Right forelimb (tissue), 1 donor: ENCODE results near the gene TSC22D3.
A peak's percentile ranks its signal among the peaks of the same experiment; 100 is the strongest.
"Not testable (repeated sequence)": the region's sequence is repeated elsewhere in the genome, so short reads cannot be mapped to it uniquely, and the experiment has no call there.

Experiments used
- DNase-seq: peaks from one replicate; pipeline ENCODE4 v3.0.0-alpha.2; 2018

Gene TSC22D3

DNA sequence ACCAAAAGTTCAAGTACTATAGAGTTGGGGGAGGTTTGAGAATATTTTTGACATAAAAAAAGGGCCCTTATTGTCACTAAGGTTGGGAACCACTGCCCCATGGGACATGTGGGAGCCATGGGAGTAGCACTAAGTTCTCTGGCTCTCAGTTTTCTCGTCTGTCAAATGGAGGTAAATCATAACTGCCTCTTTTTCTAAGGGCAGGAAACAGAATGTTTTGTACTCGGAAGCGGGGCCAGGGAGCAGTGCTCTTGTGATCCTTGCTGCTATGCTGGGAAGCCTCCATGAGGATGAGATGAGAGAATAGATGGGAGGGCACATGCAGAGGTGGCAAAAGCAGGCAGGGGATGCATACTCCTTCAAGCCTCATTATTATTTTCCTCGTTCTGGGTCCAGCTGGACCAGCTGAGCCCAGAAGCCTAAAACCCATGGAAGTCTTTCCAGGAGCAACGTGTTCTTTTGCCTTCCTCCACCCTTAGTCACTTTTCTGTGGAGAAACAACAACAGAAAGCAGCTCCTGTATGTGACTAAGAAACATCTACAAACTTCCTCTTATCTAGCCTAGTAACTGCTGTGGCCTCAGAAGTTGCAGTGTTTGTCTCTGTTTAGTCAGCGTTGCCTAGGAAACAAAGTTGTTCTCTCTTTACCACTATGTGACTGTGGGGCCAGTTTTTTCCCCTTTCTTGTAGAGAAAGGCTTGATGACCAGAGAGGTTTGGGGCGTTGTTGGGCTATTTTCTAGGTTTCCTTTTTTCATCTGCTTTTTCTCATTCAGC, 64.8 kb downstream of the TSC22D3 start:
- DNase-seq, result no peak

DNA sequence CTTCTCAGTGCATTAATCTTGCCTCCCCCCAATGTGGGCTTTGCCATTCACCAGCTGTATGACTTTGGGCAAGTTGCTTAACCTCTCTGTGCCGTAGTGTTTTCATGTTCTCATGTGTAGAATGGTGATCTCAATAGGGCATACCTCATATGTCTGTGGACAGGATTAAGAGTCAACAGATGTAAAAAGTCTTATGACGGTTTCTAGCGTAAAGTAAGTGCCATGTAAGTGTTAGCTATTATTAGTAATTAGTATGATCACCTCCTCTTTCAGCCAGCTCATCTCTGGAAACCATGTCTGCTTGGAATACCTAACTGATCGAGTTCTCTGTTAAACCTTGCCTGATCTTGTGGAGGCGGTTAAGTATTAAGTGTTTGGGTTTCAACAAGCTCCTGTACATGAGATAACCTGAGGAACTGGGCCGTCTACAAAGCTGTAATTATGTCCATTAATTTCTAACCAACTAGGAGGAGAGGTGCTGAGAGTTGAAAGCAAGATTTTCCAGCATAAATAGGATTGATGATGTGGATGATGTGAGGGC, 66.3 kb downstream of the TSC22D3 start:
- no peak for DNase-seq

GRCh38 chrX:107708762-107709161, 66.8 kb downstream of the TSC22D3 start:
- DNase-seq, result no peak

GRCh38 chrX:107707866-107708265, 67.7 kb downstream of the TSC22D3 start:
- DNase-seq, result no peak

- no peak for DNase-seq
Measured at GRCh38 chrX:107706309-107706708, 69.3 kb downstream of the TSC22D3 start.

DNA sequence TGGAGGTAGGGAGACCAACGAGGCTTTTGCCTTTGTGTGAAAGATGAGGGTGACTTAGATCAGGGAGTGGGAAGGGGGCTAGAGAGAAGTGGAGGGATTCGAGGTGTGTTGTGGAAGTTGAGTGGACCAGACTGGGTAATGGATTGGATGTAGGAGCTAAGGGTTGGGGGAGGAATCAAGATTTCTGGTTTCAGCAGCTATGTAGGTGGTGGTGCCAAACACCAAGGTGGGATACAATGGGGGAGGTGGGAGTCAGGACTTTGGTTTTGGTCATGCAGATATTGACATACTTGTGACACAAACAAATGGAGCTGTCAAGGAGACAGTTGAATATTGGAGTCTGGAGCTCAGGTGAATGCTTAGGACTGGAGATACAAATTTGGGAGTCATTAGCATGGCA, 71.0 kb downstream of the TSC22D3 start:
- no peak for DNase-seq

- DNase-seq, result no peak
Measured at GRCh38 chrX:107704181-107704580, 71.4 kb downstream of the TSC22D3 start.

DNA sequence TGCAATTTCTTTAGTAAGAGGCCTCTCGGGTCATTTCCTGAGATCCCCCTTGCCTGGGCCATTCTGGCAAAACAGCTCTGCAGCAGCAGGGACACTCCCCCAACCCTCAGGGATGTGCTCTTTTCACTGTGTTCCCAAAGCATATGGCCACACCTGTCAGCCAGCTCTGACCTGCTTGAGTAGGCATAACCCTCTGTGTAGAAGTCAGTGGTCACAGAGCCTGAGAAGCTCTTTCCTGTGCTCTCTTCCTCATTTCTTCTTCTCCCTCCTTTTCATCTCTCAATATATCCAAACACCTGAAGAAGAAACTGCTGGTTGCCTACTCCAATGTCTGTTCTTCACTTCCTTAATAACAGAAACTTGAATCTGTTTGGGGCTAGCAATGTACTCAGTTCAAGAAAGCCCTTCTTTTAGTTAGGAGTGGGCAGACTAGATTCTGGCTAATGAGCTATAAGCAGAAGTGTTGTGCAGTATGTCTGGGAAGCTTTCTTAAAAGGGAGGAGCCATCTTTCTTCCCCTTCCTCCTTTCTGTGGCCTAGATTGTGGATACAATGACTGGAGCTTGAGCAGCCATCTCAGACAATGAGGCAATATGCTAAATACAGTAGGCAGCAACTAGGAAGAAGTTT, 74.0 kb downstream of the TSC22D3 start:
- DNase-seq, result no peak

GRCh38 chrX:107700790-107701189, 74.8 kb downstream of the TSC22D3 start:
- no peak for DNase-seq

DNA sequence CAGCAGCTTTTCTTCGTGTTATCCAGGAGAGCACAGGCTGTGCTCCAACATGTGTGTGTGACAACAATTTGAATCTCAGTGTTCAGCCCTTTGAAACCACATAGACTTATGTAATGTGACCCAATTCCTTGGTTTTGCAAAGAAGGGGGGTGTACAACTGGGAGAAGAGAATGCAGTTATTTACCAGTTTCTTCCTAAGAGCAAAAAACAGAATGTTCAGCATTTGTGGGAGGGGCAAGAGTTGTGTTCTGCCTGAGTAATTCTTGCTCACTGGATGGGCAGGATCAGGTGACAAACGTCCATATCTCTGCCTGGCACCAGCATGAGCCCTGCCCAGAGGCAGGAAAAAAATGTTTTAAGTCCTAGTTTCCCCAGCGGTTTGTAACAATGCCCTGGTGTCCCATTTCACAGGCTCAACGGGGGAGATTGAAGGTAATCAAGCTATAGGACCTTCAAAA, 75.2 kb downstream of the TSC22D3 start:
- DNase-seq, result no peak

- no peak for DNase-seq
Measured at GRCh38 chrX:107699616-107700015, 76.0 kb downstream of the TSC22D3 start.

- no peak for DNase-seq
Measured at GRCh38 chrX:107691024-107691448, 84.6 kb downstream of the TSC22D3 start.

- DNase-seq, result no peak
Measured at GRCh38 chrX:107687445-107687844, 88.1 kb downstream of the TSC22D3 start.

GRCh38 chrX:107686792-107687191, 88.8 kb downstream of the TSC22D3 start:
- DNase-seq, result no peak

GRCh38 chrX:107686026-107686425, 89.6 kb downstream of the TSC22D3 start:
- no peak for DNase-seq

- DNase-seq, result not testable (repeated sequence)
Measured at GRCh38 chrX:107685586-107685985, 90.0 kb downstream of the TSC22D3 start.

DNA sequence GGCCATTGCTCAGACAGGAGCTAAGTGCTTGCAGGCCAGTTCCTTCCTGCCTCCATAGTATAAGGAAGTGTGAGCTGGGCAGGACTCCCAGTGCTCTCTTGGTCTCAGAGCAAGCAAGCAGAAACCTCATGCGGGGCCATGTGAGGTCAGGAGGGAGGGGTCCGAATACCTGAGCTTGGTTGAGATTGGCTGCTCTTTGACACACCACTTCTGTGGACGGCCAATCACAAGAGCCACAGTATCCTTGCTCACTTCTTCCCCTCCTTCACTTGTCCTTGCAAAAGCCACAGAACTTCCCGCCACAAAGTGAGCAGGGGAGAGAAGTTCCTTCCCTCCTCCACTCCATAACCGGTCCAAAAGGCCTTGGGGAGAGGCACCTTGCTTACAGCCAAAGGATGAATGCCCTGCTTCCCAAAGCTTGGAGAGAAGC, 90.6 kb downstream of the TSC22D3 start:
- peak; percentile 54 for DNase-seq

DNA sequence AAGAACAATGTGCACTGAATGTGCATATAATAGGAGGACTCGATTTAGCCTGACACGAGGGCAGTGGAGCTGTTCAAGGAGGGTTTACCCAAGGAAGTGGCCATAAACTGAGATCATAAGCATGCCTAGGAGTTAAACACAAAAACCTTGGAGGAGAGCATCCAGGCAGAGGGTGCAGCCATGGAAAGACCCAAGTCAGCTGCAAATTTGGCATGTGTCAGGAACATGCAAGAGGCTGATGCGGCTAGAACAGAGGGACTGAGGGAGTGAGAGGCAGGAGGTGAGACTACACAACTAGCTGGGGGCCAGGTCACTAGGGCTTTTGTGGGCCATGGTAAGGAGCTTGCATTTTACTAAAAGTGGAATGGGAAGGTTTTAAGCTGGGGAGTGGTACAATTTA, 91.7 kb downstream of the TSC22D3 start:
- no peak for DNase-seq

DNA sequence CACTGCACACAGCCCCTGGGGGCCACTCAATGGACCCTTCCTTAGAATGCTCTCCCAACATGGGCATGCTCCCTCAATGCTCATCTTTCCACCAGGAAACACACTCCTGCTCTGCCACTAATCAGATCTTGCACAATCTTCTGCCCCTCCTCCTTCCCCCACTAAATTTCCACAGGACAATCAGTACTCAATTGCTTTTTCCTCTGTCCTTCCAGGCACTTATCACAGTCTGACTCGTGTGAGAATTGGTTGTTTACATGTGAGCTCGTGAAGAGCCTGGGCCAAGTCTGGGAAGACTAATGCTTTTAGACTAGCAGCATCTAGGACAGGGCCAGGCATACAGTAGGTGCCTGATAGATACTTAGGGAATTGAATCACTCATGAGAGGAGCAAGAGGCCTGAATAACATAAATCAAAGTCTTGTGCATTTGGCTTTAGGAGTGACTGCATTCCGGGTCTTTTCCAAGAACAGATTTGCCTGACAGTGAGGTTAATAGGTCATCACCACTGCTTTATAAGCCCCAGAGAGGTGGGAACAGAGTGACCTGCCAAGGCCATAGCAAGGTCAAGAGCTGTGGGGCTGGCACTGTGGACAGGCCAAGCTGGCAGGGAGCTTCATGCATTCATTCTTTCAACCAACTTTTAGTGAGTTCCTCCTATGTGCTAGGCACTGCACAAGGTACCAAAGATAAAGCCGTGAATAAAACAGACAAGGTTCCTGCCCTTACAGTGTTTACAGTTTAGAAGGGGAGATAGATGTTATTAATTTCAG, 92.3 kb downstream of the TSC22D3 start:
- DNase-seq, result no peak

GRCh38 chrX:107682256-107682655, 93.3 kb downstream of the TSC22D3 start:
- DNase-seq, result no peak

DNA sequence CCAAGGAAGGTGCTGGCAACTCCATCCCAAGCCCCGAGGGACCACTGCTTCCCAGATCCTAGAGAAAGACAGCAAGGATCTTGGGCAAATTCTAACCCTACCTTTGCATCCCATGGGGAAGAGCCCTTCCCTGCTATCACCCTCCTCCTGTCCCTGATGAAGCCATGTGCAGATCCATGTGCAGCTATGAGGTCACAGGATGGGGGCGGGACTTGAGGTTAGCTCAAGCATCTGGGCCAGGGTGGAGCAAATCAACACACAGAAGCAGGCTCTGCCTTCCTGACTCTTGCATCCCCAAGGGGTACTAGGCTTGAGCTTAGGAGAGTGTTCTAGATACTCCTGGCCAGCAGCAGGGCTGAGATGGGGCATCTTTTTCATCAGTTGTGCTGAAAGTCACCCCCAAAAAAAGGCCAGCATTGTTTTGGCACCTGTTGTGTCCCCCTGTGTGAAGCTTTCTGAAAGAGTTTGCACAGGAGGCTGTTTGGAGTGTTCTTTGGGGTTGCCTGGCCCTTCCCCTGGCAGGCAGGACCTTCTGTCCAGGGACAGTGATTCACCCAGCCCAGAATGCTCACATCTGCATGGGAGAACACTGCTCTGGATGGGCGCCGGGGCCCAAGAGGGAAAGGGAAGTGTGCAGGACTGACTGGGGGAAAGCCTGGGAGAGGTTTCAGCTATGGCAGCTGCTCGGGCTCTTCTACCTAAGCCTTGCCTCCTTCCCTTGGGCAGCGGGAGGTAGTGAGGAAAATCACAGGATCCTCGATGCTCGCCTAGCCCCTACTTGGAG, 96.4 kb downstream of the TSC22D3 start:
- DNase-seq, result no peak

GRCh38 chrX:107677909-107678308, 97.7 kb downstream of the TSC22D3 start:
- DNase-seq, result no peak

DNA sequence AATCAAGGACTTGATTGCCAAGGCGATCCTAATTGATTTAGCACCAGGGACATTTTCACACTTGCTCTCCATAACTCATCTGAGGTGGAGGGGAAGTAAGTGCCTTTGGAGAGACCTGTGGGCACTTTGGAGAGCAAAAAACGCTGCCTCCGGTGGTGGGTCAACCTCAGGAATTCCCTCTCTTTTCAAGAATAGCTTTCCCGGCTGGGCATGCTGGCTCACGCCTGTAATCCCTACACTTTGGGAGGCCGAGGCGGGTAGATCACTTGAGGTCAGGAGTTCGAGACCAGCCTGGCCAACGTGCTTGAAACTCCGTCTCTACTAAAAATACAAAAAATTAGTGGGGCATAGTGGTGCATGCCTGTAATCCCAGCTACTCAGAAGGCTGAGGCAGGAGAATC, 98.1 kb downstream of the TSC22D3 start:
- DNase-seq, result no peak
